Hepatocyte (in vitro differentiated cells): ENCODE data around the gene NEDD9. TPM values are rescaled to one million over a fixed set of nuclear protein-coding genes. Genes with fewer than 3 reads are reported as not detected.

Source experiments
- DNase-seq: peaks from one replicate; pipeline ENCODE4 v3.0.0-alpha.2; 2016; ENCODE audit warnings: low spot score
- H2AFZ ChIP-seq: fragments of 200-600 bp; sonication (generic); 2 replicates; pipeline ENCODE4 v1.6.0; 2016; ENCODE audit warnings: antibody characterized with exemption, mild to moderate bottlenecking
- H3K27ac ChIP-seq: fragments of 200-600 bp; sonication (generic); 2 replicates; pipeline ENCODE4 v1.5.1; 2016; ENCODE audit warnings: mild to moderate bottlenecking
- H3K27me3 ChIP-seq: fragments of 200-600 bp; sonication (generic); 2 replicates; pipeline ENCODE4 v1.6.1; 2016
- H3K36me3 ChIP-seq: fragments of 200-600 bp; sonication (generic); replicated peaks from 2 replicates; pipeline ENCODE4 v1.5.1; 2016; ENCODE audit warnings: low read depth; ENCODE audit not compliant: insufficient read depth
- H3K4me1 ChIP-seq: fragments of 200-600 bp; sonication (generic); 2 replicates; pipeline ENCODE4 v1.5.1; 2016; ENCODE audit warnings: mild to moderate bottlenecking, moderate library complexity; ENCODE audit not compliant: insufficient read depth
- H3K4me2 ChIP-seq: fragments of 200-600 bp; sonication (generic); 2 replicates; pipeline ENCODE4 v1.6.0; 2016
- H3K4me3 ChIP-seq: fragments of 200-600 bp; sonication (generic); 2 replicates; pipeline ENCODE4 v1.5.1; 2016; ENCODE audit warnings: mild to moderate bottlenecking
- H3K79me2 ChIP-seq: fragments of 200-600 bp; sonication (generic); 2 replicates; pipeline ENCODE4 v1.6.0; 2017; ENCODE audit warnings: mild to moderate bottlenecking
- H3K9me2 ChIP-seq: fragments of 200-600 bp; sonication (generic); replicated peaks from 2 replicates; pipeline ENCODE4 v1.6.0; 2017; ENCODE audit warnings: mild to moderate bottlenecking; ENCODE audit not compliant: insufficient read depth
- H3K9me3 ChIP-seq: fragments of 200-600 bp; sonication (generic); 2 replicates; pipeline ENCODE4 v1.5.1; 2016; ENCODE audit warnings: low read depth, mild to moderate bottlenecking
- H4K20me1 ChIP-seq: fragments of 200-600 bp; sonication (generic); 2 replicates; pipeline ENCODE4 v1.6.0; 2016; ENCODE audit warnings: mild to moderate bottlenecking; ENCODE audit not compliant: insufficient read depth, poor library complexity, severe bottlenecking
- EZH2 ChIP-seq: fragments of 200-600 bp; sonication (generic); IDR thresholded peaks from 2 replicates; pipeline ENCODE4 v1.6.1; 2016; ENCODE audit warnings: antibody characterized with exemption, mild to moderate bottlenecking, borderline replicate concordance
- EZH2phosphoT487 ChIP-seq: fragments of 200-600 bp; sonication (generic); IDR thresholded peaks from one replicate; pipeline ENCODE4 v1.6.1; 2018; ENCODE audit warnings: antibody characterized with exemption, mild to moderate bottlenecking, low read depth, moderate library complexity; ENCODE audit not compliant: unreplicated experiment, severe bottlenecking
- WGBS: methylation state at CpG from one replicate; pipeline ENCODE4 v1.1.6; 2016; ENCODE audit warnings: low lambda C conversion rate; ENCODE audit errors: missing lambda C conversion rate; 5-methylcytosine and 5-hydroxymethylcytosine counted together
- polyA plus RNA-seq: library from polyadenylated mRNA; unstranded; fragments of >200 nt; fragmentation: Nextera tagmentation; extraction: Ambion mirVana; gene quantifications from 2 replicates; pipeline ENCODE4 v1.2.1, GENCODE V29; 2016
- total RNA-seq: library from RNA; depleted of rRNA; stranded (reverse); fragments of >200 nt; gene quantifications from 2 replicates; pipeline ENCODE4 v1.2.3, GENCODE V29; 2014
- TF ChIP-seq, protein P1 (sequence below): fragments of 200-600 bp; sonication (generic); IDR thresholded peaks from 2 replicates; pipeline ENCODE4 v1.5.1; 2016; ENCODE audit warnings: antibody characterized with exemption, mild to moderate bottlenecking; ENCODE audit not compliant: poor library complexity

NEDD9 gene
- total and polyA plus RNA-seq, 2 experiments from 2014 or later: 55.1 to 59.3 TPM

DNA sequence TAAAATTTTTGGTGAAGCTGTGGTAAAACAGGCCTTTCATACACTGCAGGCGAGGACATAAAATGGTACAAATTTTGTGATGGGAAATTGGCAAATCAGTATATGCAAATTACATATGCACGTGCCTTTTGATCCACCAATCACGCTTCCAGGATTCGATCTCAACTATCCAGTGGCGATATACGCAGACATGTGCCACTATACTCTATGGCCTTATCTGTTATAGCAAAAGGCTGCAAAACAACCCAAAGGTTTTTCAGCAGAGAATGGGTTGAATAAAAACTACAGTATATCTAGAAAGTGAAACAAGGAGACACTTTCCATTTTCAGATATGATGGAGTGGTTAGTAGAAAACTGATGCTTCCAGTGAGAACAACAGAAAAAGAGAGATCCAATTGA is 79.0 kb downstream of the NEDD9 start:
- no peaks in the 10 kb centered on the region for H4K20me1 ChIP-seq
- H3K36me3 ChIP-seq: no peaks in the 10 kb centered on the region
- no peak for DNase-seq
- H3K4me3 ChIP-seq: no peak overlapping the region
- H3K4me1 ChIP-seq: no peaks in the 10 kb centered on the region
- TF ChIP-seq, protein P1, sequence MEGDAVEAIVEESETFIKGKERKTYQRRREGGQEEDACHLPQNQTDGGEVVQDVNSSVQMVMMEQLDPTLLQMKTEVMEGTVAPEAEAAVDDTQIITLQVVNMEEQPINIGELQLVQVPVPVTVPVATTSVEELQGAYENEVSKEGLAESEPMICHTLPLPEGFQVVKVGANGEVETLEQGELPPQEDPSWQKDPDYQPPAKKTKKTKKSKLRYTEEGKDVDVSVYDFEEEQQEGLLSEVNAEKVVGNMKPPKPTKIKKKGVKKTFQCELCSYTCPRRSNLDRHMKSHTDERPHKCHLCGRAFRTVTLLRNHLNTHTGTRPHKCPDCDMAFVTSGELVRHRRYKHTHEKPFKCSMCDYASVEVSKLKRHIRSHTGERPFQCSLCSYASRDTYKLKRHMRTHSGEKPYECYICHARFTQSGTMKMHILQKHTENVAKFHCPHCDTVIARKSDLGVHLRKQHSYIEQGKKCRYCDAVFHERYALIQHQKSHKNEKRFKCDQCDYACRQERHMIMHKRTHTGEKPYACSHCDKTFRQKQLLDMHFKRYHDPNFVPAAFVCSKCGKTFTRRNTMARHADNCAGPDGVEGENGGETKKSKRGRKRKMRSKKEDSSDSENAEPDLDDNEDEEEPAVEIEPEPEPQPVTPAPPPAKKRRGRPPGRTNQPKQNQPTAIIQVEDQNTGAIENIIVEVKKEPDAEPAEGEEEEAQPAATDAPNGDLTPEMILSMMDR: no peak
- TF ChIP-seq EZH2phosphoT487 (no peak), EZH2 (no peak)
- H3K4me2 ChIP-seq: peak overlapping the region; percentile 74
- H3K9me3 ChIP-seq: no peaks in the 10 kb centered on the region
- no peaks in the 10 kb centered on the region for H3K79me2 ChIP-seq
- no peaks in the 10 kb centered on the region for H3K9me2 ChIP-seq
- 98% methylated on average over 6 of the region's 6 CpGs for WGBS
- no peak overlapping the region for H2AFZ ChIP-seq
- peak overlapping the region; percentile 20 for H3K27ac ChIP-seq
- no peaks in the 10 kb centered on the region for H3K27me3 ChIP-seq

DNA sequence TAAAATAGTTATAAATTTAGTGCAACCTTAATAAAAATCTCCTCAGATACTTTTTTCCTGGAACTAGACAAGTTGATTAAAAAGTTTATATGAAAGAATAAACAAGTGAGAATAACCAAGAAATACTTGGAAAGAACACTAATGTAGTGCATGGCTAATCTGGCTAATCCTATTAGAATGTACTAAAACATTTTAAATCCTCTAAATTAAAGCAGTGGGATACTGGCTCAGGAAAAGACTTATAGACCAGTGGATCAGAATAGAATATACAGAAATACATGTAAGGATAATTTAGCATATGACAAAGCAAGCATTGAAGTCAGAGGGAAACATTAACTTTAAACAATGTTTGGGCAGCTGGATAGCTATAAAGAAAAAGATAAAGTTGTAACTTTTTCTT is 79.9 kb downstream of the NEDD9 start:
- Histone ChIP-seq H3K27me3 (no peaks in the 10 kb centered on the region), H3K36me3 (no peaks in the 10 kb centered on the region), H4K20me1 (no peaks in the 10 kb centered on the region), H3K79me2 (no peaks in the 10 kb centered on the region), H3K4me3 (no peak overlapping the region), H3K9me2 (no peaks in the 10 kb centered on the region), H3K4me1 (no peaks in the 10 kb centered on the region), H3K27ac (no peak overlapping the region), H2AFZ (no peak overlapping the region), H3K4me2 (no peak overlapping the region), H3K9me3 (no peaks in the 10 kb centered on the region)
- DNase-seq: no peak
- no peak for TF ChIP-seq EZH2phosphoT487
- TF ChIP-seq, protein P1: no peak
- no peak for TF ChIP-seq EZH2

DNA sequence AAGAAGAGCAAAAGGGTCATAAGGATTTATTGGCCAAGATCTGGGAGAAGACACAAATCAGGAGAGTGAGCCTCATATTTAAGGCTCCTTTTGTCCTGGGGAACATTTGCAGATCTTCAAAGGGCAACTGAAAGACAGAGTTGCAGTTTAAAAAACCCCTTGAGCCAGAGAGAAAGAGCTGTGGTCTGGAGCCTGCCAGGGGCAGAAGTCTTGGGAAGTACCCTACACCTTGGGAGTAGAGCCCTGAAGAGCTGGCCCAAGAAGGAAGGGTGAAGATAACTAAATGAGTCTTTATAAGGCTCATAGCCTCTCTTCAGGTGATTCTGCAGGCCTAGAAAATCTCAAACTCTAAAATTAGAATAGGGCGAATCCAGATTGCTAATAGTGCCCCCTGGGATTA is 81.0 kb downstream of the NEDD9 start:
- no peak overlapping the region for H3K27ac ChIP-seq
- no peak overlapping the region for H3K4me3 ChIP-seq
- no peak overlapping the region for H2AFZ ChIP-seq
- no peak overlapping the region for H3K4me2 ChIP-seq
- 91% methylated on average over 1 of the region's 1 CpG for WGBS
- no peaks in the 10 kb centered on the region for H4K20me1 ChIP-seq
- no peaks in the 10 kb centered on the region for H3K36me3 ChIP-seq
- H3K9me2 ChIP-seq: no peaks in the 10 kb centered on the region
- no peak for DNase-seq
- H3K79me2 ChIP-seq: no peaks in the 10 kb centered on the region
- no peaks in the 10 kb centered on the region for H3K27me3 ChIP-seq
- TF ChIP-seq, protein P1: no peak
- TF ChIP-seq EZH2phosphoT487 (no peak), EZH2 (no peak)
- H3K9me3 ChIP-seq: no peaks in the 10 kb centered on the region
- H3K4me1 ChIP-seq: no peaks in the 10 kb centered on the region

DNA sequence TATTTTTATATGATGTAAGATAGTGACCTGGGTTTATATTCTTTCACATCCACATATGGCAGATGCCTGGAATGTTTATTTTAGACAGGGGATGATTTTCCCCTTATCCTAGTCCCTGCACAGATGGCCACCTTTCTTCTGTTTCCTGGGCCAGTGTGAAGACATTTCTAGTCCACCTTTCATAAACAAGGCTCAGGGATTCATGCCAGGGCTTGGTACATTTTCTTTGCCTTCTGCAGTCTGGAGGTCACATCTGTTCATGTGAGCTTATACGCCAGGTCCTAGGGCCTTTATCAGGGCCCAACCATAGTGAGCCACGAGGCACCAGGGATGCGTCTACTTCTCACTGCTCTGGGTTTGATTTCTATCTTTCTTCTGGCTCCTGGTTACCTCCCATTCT is 82.9 kb downstream of the NEDD9 start:
- no peak overlapping the region for H3K27ac ChIP-seq
- no peaks in the 10 kb centered on the region for H3K79me2 ChIP-seq
- H3K9me3 ChIP-seq: no peaks in the 10 kb centered on the region
- no peak for DNase-seq
- no peaks in the 10 kb centered on the region for H4K20me1 ChIP-seq
- H2AFZ ChIP-seq: no peak overlapping the region
- H3K36me3 ChIP-seq: no peaks in the 10 kb centered on the region
- H3K4me2 ChIP-seq: no peak overlapping the region
- WGBS: 93% methylated on average over 3 of the region's 3 CpGs
- H3K4me1 ChIP-seq: no peaks in the 10 kb centered on the region
- H3K9me2 ChIP-seq: no peaks in the 10 kb centered on the region
- H3K27me3 ChIP-seq: no peaks in the 10 kb centered on the region
- TF ChIP-seq, protein P1: no peak
- no peak for TF ChIP-seq EZH2
- no peak for TF ChIP-seq EZH2phosphoT487
- no peak overlapping the region for H3K4me3 ChIP-seq
